Neutrophil (primary cell): Measurements from ENCODE around the gene USP25.

Experiments
- H3K27ac ChIP-seq: fragments of 200-600 bp; sonication (generic); 2 replicates; pipeline ENCODE4 v1.5.1; 2016; ENCODE audit warnings: mild to moderate bottlenecking, moderate library complexity
- H3K27me3 ChIP-seq: fragments of 200-600 bp; sonication (generic); 2 replicates; pipeline ENCODE4 v1.6.0; 2016; ENCODE audit warnings: mild to moderate bottlenecking
- H3K36me3 ChIP-seq: fragments of 200-600 bp; sonication (generic); 2 replicates; pipeline ENCODE4 v1.5.1; 2017
- H3K4me1 ChIP-seq, 2 experiments: fragments of 200-600 bp in 1 of 2; sonication (generic) in 1 of 2; 1 replicate in 1 of 2; 2 replicates in 1 of 2; pipeline versions ENCODE4 v1.5.1 to v1.6.1; 2013 to 2016; ENCODE audit warnings: low read depth in 1 of 2, low read length in 1 of 2, mild to moderate bottlenecking in 1 of 2, moderate library complexity in 1 of 2; ENCODE audit not compliant: control insufficient read depth in 1 of 2, insufficient read depth in 1 of 2
- H3K4me3 ChIP-seq, 2 experiments: fragments of 200-600 bp in 1 of 2; sonication (generic) in 1 of 2; 1 replicate in 1 of 2; 2 replicates in 1 of 2; pipeline ENCODE4 v1.5.1; 2013 to 2016; ENCODE audit warnings: low read depth in 1 of 2, low read length in 1 of 2, mild to moderate bottlenecking in 1 of 2, moderate library complexity in 1 of 2
- H3K9me3 ChIP-seq: fragments of 200-600 bp; sonication (generic); 2 replicates; pipeline ENCODE4 v1.5.1; 2016
- TF ChIP-seq, protein P1 (sequence below): fragments of 200-600 bp; sonication (generic); IDR thresholded peaks from 2 replicates; pipeline ENCODE4 v1.5.1; 2016; ENCODE audit warnings: antibody characterized with exemption

The USP25 gene

GRCh38 chr21:15722591-15723324 lies 7.0 kb upstream of the USP25 start:
- Histone ChIP-seq H3K36me3 (no peaks in the 10 kb centered on the region), H3K4me3 (no peak overlapping the region), H3K4me1 (no peaks in the 10 kb centered on the region), H3K9me3 (no peaks in the 10 kb centered on the region), H3K27ac (no peak overlapping the region), H3K27me3 (no peaks in the 10 kb centered on the region)
- TF ChIP-seq, protein P1, sequence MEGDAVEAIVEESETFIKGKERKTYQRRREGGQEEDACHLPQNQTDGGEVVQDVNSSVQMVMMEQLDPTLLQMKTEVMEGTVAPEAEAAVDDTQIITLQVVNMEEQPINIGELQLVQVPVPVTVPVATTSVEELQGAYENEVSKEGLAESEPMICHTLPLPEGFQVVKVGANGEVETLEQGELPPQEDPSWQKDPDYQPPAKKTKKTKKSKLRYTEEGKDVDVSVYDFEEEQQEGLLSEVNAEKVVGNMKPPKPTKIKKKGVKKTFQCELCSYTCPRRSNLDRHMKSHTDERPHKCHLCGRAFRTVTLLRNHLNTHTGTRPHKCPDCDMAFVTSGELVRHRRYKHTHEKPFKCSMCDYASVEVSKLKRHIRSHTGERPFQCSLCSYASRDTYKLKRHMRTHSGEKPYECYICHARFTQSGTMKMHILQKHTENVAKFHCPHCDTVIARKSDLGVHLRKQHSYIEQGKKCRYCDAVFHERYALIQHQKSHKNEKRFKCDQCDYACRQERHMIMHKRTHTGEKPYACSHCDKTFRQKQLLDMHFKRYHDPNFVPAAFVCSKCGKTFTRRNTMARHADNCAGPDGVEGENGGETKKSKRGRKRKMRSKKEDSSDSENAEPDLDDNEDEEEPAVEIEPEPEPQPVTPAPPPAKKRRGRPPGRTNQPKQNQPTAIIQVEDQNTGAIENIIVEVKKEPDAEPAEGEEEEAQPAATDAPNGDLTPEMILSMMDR: no peak

GRCh38 chr21:15725949-15726348 lies 3.8 kb upstream of the USP25 start:
- Histone ChIP-seq H3K27me3 (no peaks in the 10 kb centered on the region), H3K4me1 (peaks cover 7 to 11% of the 10 kb centered on the region in 2 experiments), H3K27ac (no peak overlapping the region), H3K36me3 (no peaks in the 10 kb centered on the region), H3K9me3 (no peaks in the 10 kb centered on the region), H3K4me3 (no peak overlapping the region)
- TF ChIP-seq, protein P1: no peak

DNA sequence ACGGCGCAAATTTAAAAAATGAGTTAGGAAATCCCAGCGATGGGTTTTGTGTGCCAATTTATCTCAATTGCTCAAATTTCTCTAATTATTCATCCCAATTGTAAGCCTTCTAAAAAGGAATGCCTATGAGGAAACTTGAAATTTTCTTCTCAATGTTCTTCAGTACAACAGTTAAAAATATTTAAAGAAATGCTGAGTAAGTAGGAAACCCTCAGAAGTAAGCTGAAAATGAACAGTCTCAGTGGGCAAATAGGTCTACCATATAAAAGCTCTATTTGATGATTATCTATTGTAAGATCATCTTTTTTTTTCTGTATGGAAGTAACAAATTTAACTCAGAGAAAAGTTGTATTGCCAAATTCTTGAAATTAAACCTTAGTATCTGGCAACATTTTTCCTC lies 1.7 kb upstream of the USP25 start:
- Histone ChIP-seq H3K27ac (no peak overlapping the region), H3K4me1 (peaks cover 26 to 31% of the 10 kb centered on the region in 2 experiments), H3K4me3 (no peak overlapping the region), H3K9me3 (no peaks in the 10 kb centered on the region), H3K27me3 (no peaks in the 10 kb centered on the region), H3K36me3 (no peaks in the 10 kb centered on the region)
- TF ChIP-seq, protein P1: no peak

- H3K27me3 ChIP-seq: no peaks in the 10 kb centered on the region
- H3K27ac ChIP-seq: peak overlapping the region; percentile 95
- H3K4me3 ChIP-seq: peak overlapping the region; percentile 72 to 90
- TF ChIP-seq, protein P1: no peak
- H3K9me3 ChIP-seq: no peaks in the 10 kb centered on the region
- peaks cover 30 to 31% of the 10 kb centered on the region in 2 experiments for H3K4me1 ChIP-seq
- no peaks in the 10 kb centered on the region for H3K36me3 ChIP-seq
Observed at GRCh38 chr21:15729346-15729673, 472 bp upstream of the USP25 start.

GRCh38 chr21:15730484-15731242 lies 881 bp downstream of the USP25 start:
- H3K4me1 ChIP-seq: peaks cover 32 to 36% of the 10 kb centered on the region in 2 experiments
- no peaks in the 10 kb centered on the region for H3K9me3 ChIP-seq
- peak overlapping the region; percentile 82 to 90 for H3K4me3 ChIP-seq
- TF ChIP-seq, protein P1: no peak
- H3K36me3 ChIP-seq: no peaks in the 10 kb centered on the region
- H3K27me3 ChIP-seq: no peaks in the 10 kb centered on the region
- H3K27ac ChIP-seq: peak overlapping the region; percentile 95
